Smooth muscle cell (in vitro differentiated cells): ENCODE data around the gene DOCK3. TPM values are rescaled to one million over a fixed set of nuclear protein-coding genes. Genes with fewer than 3 reads are reported as not detected.
A peak's percentile ranks its signal among the peaks of the same experiment; 100 is the strongest.

Experiments used
- DNase-seq: peaks from one replicate; lab custom pipeline; 2025; ENCODE audit not compliant: unreplicated experiment; lab: John Stamatoyannopoulos, UW
- H2AFZ ChIP-seq: fragments of 200-600 bp; sonication (generic); 2 replicates; pipeline ENCODE4 v1.6.0; 2016; ENCODE audit warnings: antibody characterized with exemption, low read depth, mild to moderate bottlenecking
- H3F3A ChIP-seq: fragments of 200-600 bp; sonication (generic); 2 replicates; pipeline ENCODE4 v1.6.0; 2017; ENCODE audit warnings: antibody characterized with exemption, low read depth
- H3K27ac ChIP-seq: fragments of 200-600 bp; sonication (generic); 2 replicates; pipeline ENCODE4 v1.5.1; 2016; ENCODE audit warnings: low read depth, mild to moderate bottlenecking
- H3K27me3 ChIP-seq: fragments of 200-600 bp; sonication (generic); 2 replicates; pipeline ENCODE4 v1.6.1; 2016; ENCODE audit warnings: low read depth, mild to moderate bottlenecking
- H3K36me3 ChIP-seq: fragments of 200-600 bp; sonication (generic); 2 replicates; pipeline ENCODE4 v1.5.1; 2016; ENCODE audit warnings: low read depth
- H3K4me1 ChIP-seq: fragments of 200-600 bp; sonication (generic); 2 replicates; pipeline ENCODE4 v1.5.1; 2016; ENCODE audit warnings: low read depth
- H3K4me2 ChIP-seq: fragments of 200-600 bp; sonication (generic); 2 replicates; pipeline ENCODE4 v1.6.0; 2016; ENCODE audit warnings: mild to moderate bottlenecking
- H3K4me3 ChIP-seq: fragments of 200-600 bp; sonication (generic); 2 replicates; pipeline ENCODE4 v1.5.1; 2016; ENCODE audit warnings: mild to moderate bottlenecking
- H3K79me2 ChIP-seq: fragments of 200-600 bp; sonication (generic); 2 replicates; pipeline ENCODE4 v1.6.0; 2016; ENCODE audit warnings: low read depth, mild to moderate bottlenecking
- H3K9ac ChIP-seq: fragments of 200-600 bp; sonication (generic); 2 replicates; pipeline ENCODE4 v1.6.0; 2016; ENCODE audit warnings: low read depth
- H3K9me3 ChIP-seq: fragments of 200-600 bp; sonication (generic); replicated peaks from 2 replicates; pipeline ENCODE4 v1.5.1; 2016; ENCODE audit warnings: low read depth
- H4K20me1 ChIP-seq: fragments of 200-600 bp; sonication (generic); 2 replicates; pipeline ENCODE4 v1.6.0; 2016; ENCODE audit warnings: low read depth
- CTCF ChIP-seq: fragments of 200-600 bp; sonication (generic); IDR thresholded peaks from 2 replicates; pipeline ENCODE4 v1.5.1; 2017; ENCODE audit warnings: borderline replicate concordance, mild to moderate bottlenecking, antibody characterized with exemption; ENCODE audit not compliant: insufficient read depth, poor library complexity, severe bottlenecking
- WGBS: methylation state at CpG from one replicate; pipeline ENCODE4 v1.1.7; 2016; ENCODE audit warnings: low lambda C conversion rate; 5-methylcytosine and 5-hydroxymethylcytosine counted together
- polyA plus RNA-seq: library from polyadenylated mRNA; unstranded; fragments of >200 nt; fragmentation: Nextera tagmentation; extraction: Ambion mirVana; gene quantifications from 2 replicates; pipeline ENCODE4 v1.2.1, GENCODE V29; 2016
- total RNA-seq: library from RNA; depleted of rRNA; stranded (reverse); fragments of >200 nt; gene quantifications from 2 replicates; pipeline ENCODE4 v1.2.3, GENCODE V29; 2014

The DOCK3 gene, protein sequence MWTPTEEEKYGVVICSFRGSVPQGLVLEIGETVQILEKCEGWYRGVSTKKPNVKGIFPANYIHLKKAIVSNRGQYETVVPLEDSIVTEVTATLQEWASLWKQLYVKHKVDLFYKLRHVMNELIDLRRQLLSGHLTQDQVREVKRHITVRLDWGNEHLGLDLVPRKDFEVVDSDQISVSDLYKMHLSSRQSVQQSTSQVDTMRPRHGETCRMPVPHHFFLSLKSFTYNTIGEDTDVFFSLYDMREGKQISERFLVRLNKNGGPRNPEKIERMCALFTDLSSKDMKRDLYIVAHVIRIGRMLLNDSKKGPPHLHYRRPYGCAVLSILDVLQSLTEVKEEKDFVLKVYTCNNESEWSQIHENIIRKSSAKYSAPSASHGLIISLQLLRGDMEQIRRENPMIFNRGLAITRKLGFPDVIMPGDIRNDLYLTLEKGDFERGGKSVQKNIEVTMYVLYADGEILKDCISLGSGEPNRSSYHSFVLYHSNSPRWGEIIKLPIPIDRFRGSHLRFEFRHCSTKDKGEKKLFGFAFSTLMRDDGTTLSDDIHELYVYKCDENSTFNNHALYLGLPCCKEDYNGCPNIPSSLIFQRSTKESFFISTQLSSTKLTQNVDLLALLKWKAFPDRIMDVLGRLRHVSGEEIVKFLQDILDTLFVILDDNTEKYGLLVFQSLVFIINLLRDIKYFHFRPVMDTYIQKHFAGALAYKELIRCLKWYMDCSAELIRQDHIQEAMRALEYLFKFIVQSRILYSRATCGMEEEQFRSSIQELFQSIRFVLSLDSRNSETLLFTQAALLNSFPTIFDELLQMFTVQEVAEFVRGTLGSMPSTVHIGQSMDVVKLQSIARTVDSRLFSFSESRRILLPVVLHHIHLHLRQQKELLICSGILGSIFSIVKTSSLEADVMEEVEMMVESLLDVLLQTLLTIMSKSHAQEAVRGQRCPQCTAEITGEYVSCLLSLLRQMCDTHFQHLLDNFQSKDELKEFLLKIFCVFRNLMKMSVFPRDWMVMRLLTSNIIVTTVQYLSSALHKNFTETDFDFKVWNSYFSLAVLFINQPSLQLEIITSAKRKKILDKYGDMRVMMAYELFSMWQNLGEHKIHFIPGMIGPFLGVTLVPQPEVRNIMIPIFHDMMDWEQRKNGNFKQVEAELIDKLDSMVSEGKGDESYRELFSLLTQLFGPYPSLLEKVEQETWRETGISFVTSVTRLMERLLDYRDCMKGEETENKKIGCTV (N-terminal part only)
- total RNA-seq (1.5 and 2.2 TPM in 2 replicates), polyA plus RNA-seq (0.29 and 1.4 TPM in 2 replicates)

GRCh38 chr3:50674349-50675178 is at the start of gene DOCK3:
DOCK3 (plus strand) TSS chr3:50674927; CDS start chr3:50675264, 337 bp downstream.
- H3K27me3 ChIP-seq, result peaks cover 67% of the 10 kb centered on the region
- peaks cover 19% of the 10 kb centered on the region for H3K4me1 ChIP-seq
- no peak within 1 kb of the TSS for H2AFZ ChIP-seq

DNA sequence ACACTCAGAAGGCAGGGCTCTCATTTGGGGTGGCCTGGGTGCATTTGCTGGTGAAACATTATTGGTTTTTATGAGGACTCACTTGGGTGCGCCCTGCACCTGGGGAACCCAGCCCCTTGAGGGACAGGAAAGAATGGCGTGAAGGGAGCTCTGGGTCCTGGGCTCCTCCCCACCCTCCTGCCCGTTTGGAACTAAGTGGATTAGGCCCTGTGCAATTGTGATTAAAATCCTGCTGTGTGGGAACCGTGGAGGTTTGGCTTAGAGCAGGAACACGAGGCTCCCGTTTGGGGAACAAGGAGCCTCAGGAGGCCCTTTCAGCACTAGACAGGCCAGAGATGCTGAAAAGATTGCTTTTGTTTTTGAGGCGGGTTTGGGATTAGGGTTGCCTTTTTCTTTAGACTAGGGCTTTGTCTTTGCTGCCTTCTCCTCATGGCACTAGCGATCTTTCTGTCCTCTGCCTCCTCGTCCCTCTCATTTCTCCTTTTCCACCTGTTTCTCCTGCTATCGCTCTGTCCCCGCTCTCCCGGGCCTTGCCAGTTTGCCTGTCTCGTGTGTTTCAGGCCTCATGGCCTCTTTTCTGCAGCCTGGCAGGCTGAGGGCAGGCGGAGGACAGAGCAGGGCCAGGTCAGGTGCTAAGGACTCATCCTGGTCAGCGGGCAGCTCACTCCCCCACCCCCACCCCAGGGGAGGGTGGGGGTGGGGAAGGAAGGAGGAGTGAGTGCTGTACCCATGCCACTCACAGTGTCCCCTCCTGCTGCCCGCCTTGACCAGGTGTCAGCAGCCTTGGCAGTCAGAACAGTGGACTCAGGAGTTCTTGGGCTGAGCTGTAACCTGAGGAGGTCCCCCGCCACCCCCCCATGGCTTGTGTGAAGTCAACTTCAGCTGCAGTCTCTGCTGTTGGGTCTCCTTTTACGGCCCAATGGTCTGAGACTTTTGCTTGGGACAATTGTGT is 49.2 kb upstream of the DOCK3 start:
- Histone ChIP-seq H3K79me2 (no peaks in the 10 kb centered on the region), H3K27ac (peak overlapping the region; percentile 24), H3K27me3 (no peaks in the 10 kb centered on the region), H3K4me1 (peaks cover 37% of the 10 kb centered on the region), H3K9me3 (no peaks in the 10 kb centered on the region), H3K4me2 (no peak overlapping the region), H3F3A (no peaks in the 10 kb centered on the region), H3K9ac (no peak overlapping the region), H3K4me3 (no peak overlapping the region), H4K20me1 (peaks cover 14% of the 10 kb centered on the region), H2AFZ (no peak overlapping the region), H3K36me3 (no peaks in the 10 kb centered on the region)
- 76% methylated on average over 18 of the region's 18 CpGs for whole genome bisulfite sequencing
- no peak for TF ChIP-seq CTCF
- no peak for DNase-seq

More at GRCh38 chr3:50674349-50675178, at the start of gene DOCK3:
- H4K20me1 ChIP-seq, result no peaks in the 10 kb centered on the region
- H3F3A ChIP-seq, result peaks cover 3% of the 10 kb centered on the region
- H3K36me3 ChIP-seq, result no peaks in the 10 kb centered on the region
- no peak for TF ChIP-seq CTCF
- H3K4me3 ChIP-seq, result peak within 1 kb of the TSS; percentile 50
- H3K27ac ChIP-seq, result no peak within 1 kb of the TSS
- no peaks in the 10 kb centered on the region for H3K9me3 ChIP-seq
- no peak within 1 kb of the TSS for H3K9ac ChIP-seq
- no peaks in the 10 kb centered on the region for H3K79me2 ChIP-seq
- H3K4me2 ChIP-seq, result peak within 1 kb of the TSS; percentile 89
- 5% methylated on average over 63 of the region's 89 CpGs for WGBS
- DNase-seq, result peak; percentile 5

DNA sequence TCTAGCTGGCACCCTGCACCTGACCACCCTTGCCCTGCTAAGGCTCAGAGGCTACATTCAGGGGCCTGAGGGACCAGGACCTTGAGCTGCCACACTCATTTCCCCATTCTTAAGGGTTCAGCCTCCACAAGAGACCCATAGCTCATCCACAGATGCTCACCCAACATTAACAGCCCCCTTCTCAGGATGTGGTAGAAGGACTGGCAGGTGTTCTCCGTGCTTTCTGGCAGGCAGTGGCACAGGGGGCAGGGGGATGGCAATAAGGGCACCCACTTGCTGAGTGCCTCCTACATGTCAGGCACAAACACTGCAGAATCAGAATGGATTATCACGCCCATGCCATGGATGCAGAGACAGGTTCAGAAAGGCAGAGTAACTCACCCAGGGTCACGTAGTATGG is 48.3 kb upstream of the DOCK3 start:
- Histone ChIP-seq H3K9me3 (no peaks in the 10 kb centered on the region), H3K79me2 (no peaks in the 10 kb centered on the region), H3K27ac (no peak overlapping the region), H4K20me1 (peaks cover 14% of the 10 kb centered on the region), H3K4me1 (peaks cover 37% of the 10 kb centered on the region), H3K4me3 (no peak overlapping the region), H3F3A (no peaks in the 10 kb centered on the region), H3K36me3 (no peaks in the 10 kb centered on the region), H3K4me2 (no peak overlapping the region), H2AFZ (no peak overlapping the region), H3K9ac (no peak overlapping the region), H3K27me3 (no peaks in the 10 kb centered on the region)
- DNase-seq, result no peak
- 99% methylated on average over 3 of the region's 3 CpGs for WGBS
- TF ChIP-seq CTCF, result no peak
